Measurements from ENCODE around the gene CACNB4.

DNA sequence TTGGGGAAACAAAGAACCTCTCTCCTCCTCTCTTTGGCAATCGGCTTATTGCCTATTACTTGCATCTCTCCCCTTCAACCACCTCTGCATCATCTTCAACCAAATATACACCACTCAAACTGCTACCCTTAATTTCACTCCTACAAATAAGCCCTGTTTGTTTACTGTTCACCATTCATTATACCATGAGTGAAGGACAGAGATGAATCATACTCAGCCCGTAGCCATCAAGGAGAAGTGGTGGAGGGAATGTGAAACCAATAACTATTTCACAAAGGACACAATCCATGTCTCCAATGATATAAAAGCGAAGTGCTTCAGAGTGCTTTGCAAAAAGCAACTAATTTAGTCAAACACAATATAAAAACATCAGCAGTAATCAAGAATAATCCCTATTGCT lies 76.8 kb downstream of the CACNB4 start:
- TF ChIP-seq, protein P1, sequence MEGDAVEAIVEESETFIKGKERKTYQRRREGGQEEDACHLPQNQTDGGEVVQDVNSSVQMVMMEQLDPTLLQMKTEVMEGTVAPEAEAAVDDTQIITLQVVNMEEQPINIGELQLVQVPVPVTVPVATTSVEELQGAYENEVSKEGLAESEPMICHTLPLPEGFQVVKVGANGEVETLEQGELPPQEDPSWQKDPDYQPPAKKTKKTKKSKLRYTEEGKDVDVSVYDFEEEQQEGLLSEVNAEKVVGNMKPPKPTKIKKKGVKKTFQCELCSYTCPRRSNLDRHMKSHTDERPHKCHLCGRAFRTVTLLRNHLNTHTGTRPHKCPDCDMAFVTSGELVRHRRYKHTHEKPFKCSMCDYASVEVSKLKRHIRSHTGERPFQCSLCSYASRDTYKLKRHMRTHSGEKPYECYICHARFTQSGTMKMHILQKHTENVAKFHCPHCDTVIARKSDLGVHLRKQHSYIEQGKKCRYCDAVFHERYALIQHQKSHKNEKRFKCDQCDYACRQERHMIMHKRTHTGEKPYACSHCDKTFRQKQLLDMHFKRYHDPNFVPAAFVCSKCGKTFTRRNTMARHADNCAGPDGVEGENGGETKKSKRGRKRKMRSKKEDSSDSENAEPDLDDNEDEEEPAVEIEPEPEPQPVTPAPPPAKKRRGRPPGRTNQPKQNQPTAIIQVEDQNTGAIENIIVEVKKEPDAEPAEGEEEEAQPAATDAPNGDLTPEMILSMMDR (IDR thresholded peaks at IDR 0.05; ENCODE audit: low read length), result no peak
- no peak for TF ChIP-seq EZH2 (IDR thresholded peaks at IDR 0.05; ENCODE audit: borderline replicate concordance, low read length)
